Keratinocyte (primary cell): ENCODE results near the gene HCFC1. TPM values are rescaled to one million over a fixed set of nuclear protein-coding genes. Genes with fewer than 3 reads are reported as not detected.

Source experiments
- DNase-seq: peaks from one replicate; pipeline ENCODE4 v3.0.0-alpha.2; 2011; ENCODE audit warnings: low read depth, missing footprints, low spot score
- FAIRE-seq: peaks from 2 replicates; lab custom pipeline; 2011; peaks lifted over from hg19 to GRCh38; lab: Jason Lieb, UNC
- H2AFZ ChIP-seq: 2 replicates; pipeline ENCODE4 v1.6.0; 2012; ENCODE audit warnings: low read length, control low read depth, inconsistent platforms; ENCODE audit not compliant: control insufficient read depth
- H3K27ac ChIP-seq: 2 replicates; pipeline ENCODE4 v1.5.1; 2011; ENCODE audit warnings: low read length; ENCODE audit not compliant: control insufficient read depth, insufficient read depth
- H3K27me3 ChIP-seq: 3 replicates; pipeline ENCODE4 v1.6.0; 2011; ENCODE audit warnings: low read length; ENCODE audit not compliant: control insufficient read depth, insufficient read depth; ENCODE audit errors: extremely low read depth
- H3K36me3 ChIP-seq, 2 experiments: 2 replicates in 1 of 2; 3 replicates in 1 of 2; pipeline ENCODE4 v1.5.1; 2011; ENCODE audit warnings: low read length in 2 of 2, mild to moderate bottlenecking in 1 of 2; ENCODE audit not compliant: control insufficient read depth in 2 of 2, insufficient read depth in 2 of 2; ENCODE audit errors: extremely low read depth in 1 of 2
- H3K4me1 ChIP-seq: 3 replicates; pipeline ENCODE4 v1.5.1; 2011; ENCODE audit warnings: low read length; ENCODE audit not compliant: control insufficient read depth, insufficient read depth; ENCODE audit errors: extremely low read depth
- H3K4me2 ChIP-seq: 3 replicates; pipeline ENCODE4 v1.6.0; 2011; ENCODE audit warnings: low read depth, low read length; ENCODE audit not compliant: control insufficient read depth, insufficient read depth; ENCODE audit errors: extremely low read depth
- H3K4me3 ChIP-seq, 3 experiments: fragments of 200-600 bp in 1 of 3; sonication (generic) in 1 of 3; 2 replicates in 2 of 3; 3 replicates in 1 of 3; pipeline ENCODE4 v1.5.1; 2011 to 2016; ENCODE audit warnings: low read length in 3 of 3, mild to moderate bottlenecking in 3 of 3, control low read depth in 2 of 3, inconsistent platforms in 1 of 3, low read depth in 1 of 3, mixed read lengths in 1 of 3, mixed run types in 1 of 3, moderate library complexity in 1 of 3; ENCODE audit not compliant: control insufficient read depth in 2 of 3, insufficient read depth in 2 of 3; ENCODE audit errors: extremely low read depth in 1 of 3
- H3K79me2 ChIP-seq: 2 replicates; pipeline ENCODE4 v1.6.0; 2012; ENCODE audit warnings: low read length; ENCODE audit not compliant: control insufficient read depth, insufficient read depth
- H3K9ac ChIP-seq: 3 replicates; pipeline ENCODE4 v1.6.0; 2011; ENCODE audit warnings: low read length; ENCODE audit not compliant: control insufficient read depth, insufficient read depth; ENCODE audit errors: extremely low read depth
- H3K9me1 ChIP-seq: 3 replicates; pipeline ENCODE4 v1.6.0; 2011; ENCODE audit warnings: low read length; ENCODE audit not compliant: control insufficient read depth, insufficient read depth; ENCODE audit errors: extremely low read depth
- H3K9me3 ChIP-seq: 2 replicates; pipeline ENCODE4 v1.5.1; 2012; ENCODE audit warnings: low read depth, low read length; ENCODE audit not compliant: control insufficient read depth
- H4K20me1 ChIP-seq: 3 replicates; pipeline ENCODE4 v1.6.0; 2011; ENCODE audit warnings: low read length; ENCODE audit not compliant: control insufficient read depth, insufficient read depth; ENCODE audit errors: extremely low read depth
- CTCF ChIP-seq, 3 experiments: IDR thresholded peaks in 1 of 3; conservative IDR thresholded peaks in 1 of 3; optimal IDR thresholded peaks in 1 of 3; 2 replicates in 2 of 3; 3 replicates in 1 of 3; pipeline versions ENCODE3 to v1.5.1; 2011; ENCODE audit warnings: low read length in 3 of 3, mild to moderate bottlenecking in 3 of 3, moderate library complexity in 2 of 3, control low read depth in 1 of 3, inconsistent platforms in 1 of 3; ENCODE audit not compliant: insufficient read depth in 2 of 3; ENCODE audit errors: extremely low read depth in 1 of 3
- EZH2 ChIP-seq: IDR thresholded peaks from one replicate; pipeline ENCODE4 v1.6.1; 2012; ENCODE audit warnings: inconsistent platforms, mild to moderate bottlenecking, low read length, moderate library complexity
- dilution Hi-C: fragments of 300-500 bp; cut with MboI; formaldehyde crosslinking; loops from one replicate; pipeline ENCODE4 v1.7.0; 2020; ENCODE audit warnings: low sequenced_read_pairs; ENCODE audit not compliant: extremely low pct_ligation_motif_present
- polyA plus RNA-seq, 5 experiments: library from polyadenylated mRNA; depleted of rRNA in 3 of 5; stranded (reverse) in 3 of 5; stranded (forward) in 1 of 5; unstranded in 1 of 5; fragments of >200 nt; gene quantifications; 1 replicate in 1 of 5; 2 replicates in 3 of 5; 3 replicates in 1 of 5; pipeline versions ENCODE4 v1.2.1 to v1.2.3, GENCODE V29; 2011 to 2012; ENCODE audit warnings: missing spikeins in 2 of 5, low read depth in 1 of 5, low replicate concordance in 1 of 5

HCFC1 gene
- polyA plus RNA-seq, 1 donor (not counting 4 experiments of a cell fraction or from before 2014, with no cell fraction given), result 2.7 TPM

- dilution Hi-C loops, result no loop called here
- H2AFZ ChIP-seq, result no peak overlapping the region
- DNase-seq, result no peak
- H3K9me3 ChIP-seq, result no peaks in the 10 kb centered on the region
- no peak overlapping the region for H3K27ac ChIP-seq
- H3K4me3 ChIP-seq, result no peak overlapping the region
- no peaks in the 10 kb centered on the region for H3K36me3 ChIP-seq
- no peaks in the 10 kb centered on the region for H3K9me1 ChIP-seq
- no peak overlapping the region for H3K9ac ChIP-seq
- TF ChIP-seq EZH2, result no peak
- no peak for TF ChIP-seq CTCF (optimal IDR thresholded peaks at IDR 0.05 in 1 of 3, IDR thresholded peaks at IDR 0.05 in 1 of 3, conservative IDR thresholded peaks at IDR 0.05 in 1 of 3; ENCODE audit: extremely low read depth in 1 of 3, insufficient read depth in 2 of 3, low read length in 3 of 3)
- no peaks in the 10 kb centered on the region for H3K79me2 ChIP-seq
- FAIRE-seq, result no peak
- no peak overlapping the region for H3K4me2 ChIP-seq
- H3K27me3 ChIP-seq, result no peaks in the 10 kb centered on the region
- no peaks in the 10 kb centered on the region for H3K4me1 ChIP-seq
- no peaks in the 10 kb centered on the region for H4K20me1 ChIP-seq
These were observed 61.6 kb downstream of the HCFC1 start for GRCh38 chrX:153909980-153910360.

DNA sequence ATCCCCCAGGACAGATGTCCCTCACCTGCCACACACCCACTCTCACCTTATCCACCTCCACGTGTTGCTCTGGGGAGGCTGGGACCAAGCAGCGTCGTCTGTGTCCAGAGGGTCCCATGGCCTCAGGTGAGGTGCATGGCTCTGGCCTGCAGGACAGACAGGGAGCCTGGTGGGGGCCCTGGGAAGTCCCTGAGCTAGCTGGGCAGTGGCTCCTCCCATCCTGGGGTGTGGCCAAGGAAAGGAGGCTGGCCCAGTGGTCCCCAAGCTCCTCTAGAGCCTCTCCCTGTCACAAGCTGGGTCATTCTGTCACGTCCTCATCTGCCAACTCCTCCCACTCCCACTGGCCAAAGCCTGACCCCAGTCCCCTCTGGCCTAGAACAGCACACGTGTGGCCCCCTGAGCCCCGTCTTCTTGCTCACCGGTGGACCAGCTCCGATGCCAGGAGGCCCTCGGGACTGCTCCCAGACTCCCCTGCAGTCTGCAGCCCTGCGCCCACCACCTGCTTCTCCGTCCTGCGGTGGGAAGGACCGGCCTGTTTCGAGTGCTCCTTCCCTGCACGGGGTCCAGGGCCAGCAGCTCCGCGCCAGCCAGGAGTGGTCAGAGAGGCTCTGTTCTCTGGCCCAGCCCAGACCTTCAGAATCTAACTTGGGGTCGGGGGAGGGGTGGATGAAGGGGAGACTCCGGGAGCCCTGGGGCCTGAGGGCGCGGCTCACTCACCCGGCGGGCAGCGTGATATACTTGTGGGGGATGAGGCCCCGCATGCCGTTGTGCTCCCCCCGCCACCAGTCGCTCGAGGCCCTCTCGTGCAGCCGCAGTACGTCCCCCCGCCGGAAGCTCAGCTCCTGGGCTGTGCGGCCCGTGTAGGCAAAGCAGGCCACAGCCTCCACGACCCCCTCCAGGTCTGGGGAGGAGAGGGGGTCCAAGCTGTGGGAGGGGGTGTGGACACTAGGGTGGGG is 62.3 kb downstream of the HCFC1 start:
- H3K27ac ChIP-seq, result no peak overlapping the region
- H3K36me3 ChIP-seq, result no peaks in the 10 kb centered on the region
- no peak overlapping the region for H3K4me2 ChIP-seq
- TF ChIP-seq CTCF (optimal IDR thresholded peaks at IDR 0.05 in 1 of 3, IDR thresholded peaks at IDR 0.05 in 1 of 3, conservative IDR thresholded peaks at IDR 0.05 in 1 of 3; ENCODE audit: extremely low read depth in 1 of 3, insufficient read depth in 2 of 3, low read length in 3 of 3) (no peak), EZH2 (no peak)
- no peaks in the 10 kb centered on the region for H3K9me3 ChIP-seq
- no peak overlapping the region for H3K9ac ChIP-seq
- H3K4me1 ChIP-seq, result no peaks in the 10 kb centered on the region
- no peak overlapping the region for H2AFZ ChIP-seq
- no peaks in the 10 kb centered on the region for H3K9me1 ChIP-seq
- no peak overlapping the region for H3K4me3 ChIP-seq
- dilution Hi-C loops, result no loop called here
- H4K20me1 ChIP-seq, result no peaks in the 10 kb centered on the region
- no peak for DNase-seq
- H3K27me3 ChIP-seq, result no peaks in the 10 kb centered on the region
- no peak for FAIRE-seq
- no peaks in the 10 kb centered on the region for H3K79me2 ChIP-seq
